Fibroblast of pulmonary artery (primary cell): Measurements from ENCODE around the gene PPP2R1B.
A peak's percentile ranks its signal among the peaks of the same experiment; 100 is the strongest.
"Not testable (repeated sequence)": the region's sequence is repeated elsewhere in the genome, so short reads cannot be mapped to it uniquely, and the experiment has no call there.

Experiments used
- DNase-seq: peaks from one replicate; pipeline ENCODE4 v3.0.0-alpha.2; 2010; ENCODE audit warnings: low read depth
- H3K4me3 ChIP-seq: replicated peaks from 2 replicates; pipeline ENCODE4 v1.5.1; 2011; ENCODE audit warnings: low read depth, mild to moderate bottlenecking, control low read depth, low read length, moderate library complexity
- CTCF ChIP-seq: IDR thresholded peaks from 2 replicates; pipeline ENCODE4 v1.5.1; 2011; ENCODE audit warnings: mild to moderate bottlenecking, control low read depth, low read length, inconsistent platforms; ENCODE audit errors: missing control alignments

PPP2R1B gene

GRCh38 chr11:111774955-111775710, 8.9 kb upstream of the PPP2R1B start:
- no peak overlapping the region for H3K4me3 ChIP-seq
- no peak for TF ChIP-seq CTCF
- DNase-seq: peak; percentile 73

- TF ChIP-seq CTCF: no peak
- DNase-seq: no peak
- H3K4me3 ChIP-seq: no peak overlapping the region
Observed at GRCh38 chr11:111772535-111772934, 6.3 kb upstream of the PPP2R1B start.

- not testable (repeated sequence) for H3K4me3 ChIP-seq, DNase-seq
Observed at GRCh38 chr11:111771205-111771604, 5.0 kb upstream of the PPP2R1B start.

- no peak for DNase-seq
- no peak overlapping the region for H3K4me3 ChIP-seq
- TF ChIP-seq CTCF: no peak
Observed at GRCh38 chr11:111770581-111771134, 4.5 kb upstream of the PPP2R1B start.

- TF ChIP-seq CTCF: no peak
- peak overlapping the region; percentile 89 for H3K4me3 ChIP-seq
Observed at GRCh38 chr11:111766834-111767142, 599 bp upstream of the PPP2R1B start.

GRCh38 chr11:111765320-111765983, 737 bp downstream of the PPP2R1B start:
- peak overlapping the region; percentile 89 for H3K4me3 ChIP-seq
- no peak for DNase-seq
- TF ChIP-seq CTCF: no peak

More at GRCh38 chr11:111766834-111767142, 599 bp upstream of the PPP2R1B start:
- no peak for DNase-seq

- DNase-seq: no peak
- peak overlapping the region; percentile 89 for H3K4me3 ChIP-seq
Observed at GRCh38 chr11:111764621-111765020, 1.6 kb downstream of the PPP2R1B start.

More at GRCh38 chr11:111764621-111765020, 1.6 kb downstream of the PPP2R1B start:
- no peak for TF ChIP-seq CTCF
